Right renal cortex interstitium (tissue), 3 donors: ENCODE data around the gene FBXW10B. TPM values are rescaled to one million over a fixed set of nuclear protein-coding genes. Genes with fewer than 3 reads are reported as not detected.
"Not testable (repeated sequence)": the region's sequence is repeated elsewhere in the genome, so short reads cannot be mapped to it uniquely, and the experiment has no call there.

ENCODE experiments used
- DNase-seq, 3 donors: peaks; one replicate each; pipeline ENCODE4 v3.0.0-alpha.2; 2013; ENCODE audit warnings: low read depth in 3 of 3, low spot score in 2 of 3
- polyA plus RNA-seq, 3 donors: library from polyadenylated mRNA; unstranded; fragments of 120-200 nt; gene quantifications; one replicate each; pipeline ENCODE4 v1.2.1, GENCODE V29; 2013; ENCODE audit not compliant: insufficient read length in 3 of 3

The FBXW10B gene, protein sequence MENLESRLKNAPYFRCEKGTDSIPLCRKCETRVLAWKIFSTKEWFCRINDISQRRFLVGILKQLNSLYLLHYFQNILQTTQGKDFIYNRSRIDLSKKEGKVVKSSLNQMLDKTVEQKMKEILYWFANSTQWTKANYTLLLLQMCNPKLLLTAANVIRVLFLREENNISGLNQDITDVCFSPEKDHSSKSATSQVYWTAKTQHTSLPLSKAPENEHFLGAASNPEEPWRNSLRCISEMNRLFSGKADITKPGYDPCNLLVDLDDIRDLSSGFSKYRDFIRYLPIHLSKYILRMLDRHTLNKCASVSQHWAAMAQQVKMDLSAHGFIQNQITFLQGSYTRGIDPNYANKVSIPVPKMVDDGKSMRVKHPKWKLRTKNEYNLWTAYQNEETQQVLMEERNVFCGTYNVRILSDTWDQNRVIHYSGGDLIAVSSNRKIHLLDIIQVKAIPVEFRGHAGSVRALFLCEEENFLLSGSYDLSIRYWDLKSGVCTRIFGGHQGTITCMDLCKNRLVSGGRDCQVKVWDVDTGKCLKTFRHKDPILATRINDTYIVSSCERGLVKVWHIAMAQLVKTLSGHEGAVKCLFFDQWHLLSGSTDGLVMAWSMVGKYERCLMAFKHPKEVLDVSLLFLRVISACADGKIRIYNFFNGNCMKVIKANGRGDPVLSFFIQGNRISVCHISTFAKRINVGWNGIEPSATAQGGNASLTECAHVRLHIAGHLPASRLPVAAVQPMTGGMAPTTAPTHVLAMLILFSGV
- polyA plus RNA-seq: under 1 TPM; 0.42 to 0.89 (median 0.61) TPM

DNA sequence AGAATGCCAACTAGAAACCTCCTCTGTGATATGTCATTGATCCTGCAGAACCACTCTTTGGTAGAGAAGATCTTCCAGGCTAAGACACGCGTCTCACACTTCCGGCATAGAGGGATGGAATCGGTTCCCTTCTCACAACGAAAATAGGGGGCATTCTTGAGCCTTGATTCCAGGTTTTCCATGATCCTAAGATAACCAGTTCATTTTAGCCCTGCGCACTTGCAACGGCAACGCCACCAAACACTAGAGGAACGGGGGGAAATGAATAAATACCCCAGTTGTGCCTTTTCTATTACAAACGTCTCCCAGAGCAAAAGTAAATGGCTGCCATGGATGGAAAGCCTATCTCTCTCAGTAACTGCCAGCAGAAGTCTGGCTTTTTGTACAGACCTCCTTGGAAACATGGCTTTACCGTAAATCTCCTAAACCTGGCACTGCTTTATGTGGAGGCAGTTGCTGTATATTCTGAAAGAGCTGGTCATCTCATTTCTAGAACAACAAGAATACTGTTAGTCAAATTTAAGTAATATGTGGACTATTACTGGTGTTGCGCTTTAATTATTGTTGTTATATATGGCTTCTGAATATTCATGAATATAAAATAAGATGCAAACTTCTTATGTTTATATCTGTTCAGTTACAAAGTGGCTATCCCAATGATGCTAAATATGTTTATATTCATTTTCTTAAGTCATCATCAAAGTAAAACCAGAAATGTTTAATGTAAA is at the start of gene FBXW10B:
TSS of gene FBXW10B (minus strand) at position 374 of the 728 bp plus-strand sequence. CDS start at position 182, 192 bp downstream.
- DNase-seq: peak in 1 of 3 donors; percentile 1

DNA sequence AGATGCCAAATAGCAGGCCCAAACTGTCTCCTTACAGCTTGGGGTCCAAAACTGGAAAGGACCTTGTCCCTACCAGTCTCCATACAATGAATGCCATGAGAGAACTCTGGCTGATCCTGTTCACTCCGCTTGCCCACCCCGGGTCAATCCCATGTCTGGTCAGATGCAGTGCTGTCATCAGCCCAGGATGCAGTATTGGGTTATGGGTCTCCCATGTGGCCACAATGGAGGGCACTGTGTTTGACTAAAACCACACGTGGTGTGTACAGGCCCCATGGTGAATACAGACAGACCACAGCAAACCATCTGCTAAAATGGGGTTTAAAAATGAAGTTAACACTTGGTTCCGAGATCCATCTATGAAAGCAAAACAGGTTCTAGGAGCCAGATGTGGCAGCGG is 44.2 kb upstream of the FBXW10B start:
- no peak for DNase-seq

DNA sequence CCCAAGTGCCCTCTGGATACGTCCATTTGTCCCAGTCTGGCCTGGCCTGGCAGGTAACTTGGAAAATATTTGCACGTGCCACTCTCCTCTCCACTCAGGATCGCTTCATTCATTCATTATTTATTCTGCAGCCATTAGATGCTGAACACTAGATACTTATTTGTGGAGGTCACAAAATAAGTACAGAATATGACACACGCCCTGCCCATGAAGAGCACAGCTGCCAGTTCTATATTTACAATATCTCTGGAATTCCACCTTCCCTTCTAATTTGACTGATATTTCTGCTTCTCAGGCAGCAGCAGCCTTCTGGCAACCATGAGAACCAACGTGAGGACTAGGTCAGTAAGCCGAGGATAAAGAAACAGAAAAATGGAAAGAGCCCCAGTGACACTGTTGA is 43.7 kb upstream of the FBXW10B start:
- DNase-seq: no peak

DNA sequence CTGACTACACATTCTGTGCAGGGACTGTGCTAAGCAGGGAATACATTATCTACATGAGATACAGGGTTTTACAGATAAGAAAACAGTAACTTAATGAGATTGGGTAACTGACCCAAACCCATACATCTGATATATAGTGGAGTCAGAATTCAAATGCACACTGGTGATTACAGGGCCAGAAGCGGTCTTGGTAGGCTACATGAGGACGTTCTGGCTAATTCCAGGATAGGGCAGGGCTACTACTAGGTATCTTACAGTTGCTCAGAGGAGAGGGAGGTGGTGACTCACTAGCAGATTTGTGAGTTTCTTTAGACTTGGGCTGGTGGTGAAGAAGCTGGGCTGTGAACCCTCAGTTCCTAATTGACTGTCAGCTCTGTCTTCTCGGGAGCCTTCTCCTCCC is 43.2 kb upstream of the FBXW10B start:
- no peak for DNase-seq

DNA sequence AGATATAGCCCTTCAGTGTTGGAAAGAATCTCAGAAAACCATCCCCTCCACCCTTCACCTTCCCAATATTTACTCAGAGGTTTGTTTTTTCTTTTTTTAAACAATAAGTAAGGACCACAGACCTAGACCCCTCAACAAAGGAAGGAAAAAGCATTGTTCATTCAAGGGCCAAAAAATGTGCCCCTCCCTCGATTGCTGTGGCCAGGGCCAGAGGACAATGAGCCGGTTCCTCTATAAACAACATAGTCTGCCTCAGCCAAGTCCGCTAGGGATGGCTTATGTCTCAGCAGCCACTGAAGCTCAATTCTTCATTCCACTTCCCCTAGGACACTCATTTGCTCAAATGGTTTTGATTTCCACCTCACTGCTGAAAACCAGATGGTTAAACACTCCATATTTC is 40.6 kb upstream of the FBXW10B start:
- DNase-seq: no peak

DNA sequence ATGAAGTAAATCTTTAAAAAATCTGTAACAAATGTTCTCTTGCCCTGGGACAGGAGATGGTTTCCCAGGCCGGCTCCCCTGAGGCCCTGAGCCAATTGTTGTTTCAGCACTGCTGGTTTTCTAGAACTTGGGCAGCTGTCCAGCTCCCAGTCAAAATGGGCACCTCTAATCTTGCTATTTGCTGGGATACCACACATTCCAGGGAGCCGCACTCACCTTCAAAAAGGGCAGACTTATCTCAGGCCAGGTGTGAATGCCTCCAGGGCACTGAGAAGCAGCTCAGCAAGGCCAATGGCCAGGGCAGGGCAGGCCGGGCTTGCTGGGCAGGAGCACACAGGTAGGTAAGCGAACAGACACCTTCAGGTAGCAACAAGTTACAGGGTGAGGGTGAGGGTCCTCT is 40.2 kb upstream of the FBXW10B start:
- no peak for DNase-seq

DNA sequence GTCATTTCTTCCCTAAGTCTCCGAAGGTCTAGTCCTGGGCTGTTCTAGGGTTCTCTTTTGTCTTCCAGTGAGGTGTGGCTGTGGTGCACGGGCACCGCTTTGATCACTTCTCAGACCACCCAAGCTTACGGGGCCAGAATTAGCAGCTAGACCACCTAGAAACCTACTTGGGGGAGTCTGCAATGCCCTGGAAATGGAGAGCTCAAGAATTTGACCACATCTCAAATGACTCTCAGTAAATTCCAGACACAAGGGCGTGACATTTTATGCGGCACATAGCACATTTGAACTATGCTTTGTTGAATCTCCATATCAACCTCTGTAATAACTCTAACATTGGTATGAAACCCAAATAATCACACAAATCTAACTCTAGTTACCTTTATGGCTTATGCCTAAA is 39.7 kb upstream of the FBXW10B start:
- no peak for DNase-seq

DNA sequence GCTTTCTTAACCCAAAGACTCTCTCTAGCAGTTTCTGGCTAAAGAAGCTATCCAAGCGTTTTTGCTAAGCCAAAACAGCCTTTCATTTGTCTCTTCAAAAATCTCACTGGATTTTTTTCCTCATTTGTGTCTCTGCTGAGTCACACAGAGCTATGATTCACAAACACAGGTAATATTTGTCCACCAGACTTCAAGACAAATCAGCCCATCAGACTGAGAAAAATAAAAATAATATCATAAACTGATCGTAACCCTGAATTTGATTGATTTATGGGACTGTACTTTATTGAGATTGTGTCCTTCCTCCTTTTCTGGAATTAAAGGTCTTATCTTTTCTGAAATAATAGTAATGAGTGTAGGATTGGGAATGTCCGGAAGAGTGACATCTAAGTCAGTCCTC is 38.8 kb upstream of the FBXW10B start:
- DNase-seq: no peak

DNA sequence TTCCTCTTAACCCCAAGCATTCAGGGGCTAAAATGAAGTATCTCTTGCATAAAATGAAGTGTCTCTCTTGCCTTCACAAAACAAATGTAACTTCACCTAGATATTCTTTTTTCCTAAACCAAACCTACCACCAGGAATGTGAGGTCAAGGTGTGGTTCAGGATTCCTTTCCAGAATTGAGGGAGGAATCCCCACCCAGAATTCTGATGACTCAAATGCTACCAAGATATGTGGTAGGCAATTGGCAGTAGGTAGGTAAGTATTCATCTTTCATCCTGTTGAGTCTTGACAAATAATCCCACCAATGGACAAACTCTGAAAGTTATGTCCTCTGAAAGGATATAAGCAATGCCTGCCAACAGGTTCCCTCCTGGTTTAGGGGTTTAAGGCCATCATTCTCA is 38.4 kb upstream of the FBXW10B start:
- DNase-seq: no peak

DNA sequence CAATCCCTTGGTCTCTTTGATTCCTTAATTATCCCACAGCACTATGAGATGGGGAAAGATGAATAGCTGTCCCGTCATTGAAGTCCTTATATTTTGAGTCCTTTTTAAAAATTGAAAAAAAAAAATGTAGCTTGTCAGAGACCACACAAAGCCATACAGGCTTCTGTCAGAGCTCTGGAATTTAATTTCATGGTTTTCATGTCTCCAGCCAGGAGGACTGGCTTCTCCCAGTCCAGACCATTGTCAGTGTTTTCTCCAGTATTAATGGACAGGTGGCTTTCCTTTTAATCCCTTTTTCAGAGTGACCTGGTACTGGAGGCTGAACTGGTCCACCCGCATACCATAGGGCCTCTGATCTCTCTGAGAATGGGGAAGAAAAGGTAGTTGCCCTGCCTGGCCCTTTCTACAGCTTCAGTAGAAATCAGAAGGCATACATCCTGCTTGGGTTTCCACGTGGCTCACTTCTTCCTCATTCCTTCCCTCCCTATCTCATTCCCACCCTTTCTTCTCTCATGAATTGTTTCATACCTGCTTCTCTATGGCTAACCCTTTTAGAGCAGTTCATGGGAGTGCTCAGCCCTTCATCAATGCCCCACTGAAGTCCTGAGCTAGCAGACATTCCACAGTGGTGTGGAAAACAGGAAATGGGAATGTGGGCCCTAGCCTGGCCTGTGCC is 35.5 kb upstream of the FBXW10B start:
- DNase-seq: no peak

DNA sequence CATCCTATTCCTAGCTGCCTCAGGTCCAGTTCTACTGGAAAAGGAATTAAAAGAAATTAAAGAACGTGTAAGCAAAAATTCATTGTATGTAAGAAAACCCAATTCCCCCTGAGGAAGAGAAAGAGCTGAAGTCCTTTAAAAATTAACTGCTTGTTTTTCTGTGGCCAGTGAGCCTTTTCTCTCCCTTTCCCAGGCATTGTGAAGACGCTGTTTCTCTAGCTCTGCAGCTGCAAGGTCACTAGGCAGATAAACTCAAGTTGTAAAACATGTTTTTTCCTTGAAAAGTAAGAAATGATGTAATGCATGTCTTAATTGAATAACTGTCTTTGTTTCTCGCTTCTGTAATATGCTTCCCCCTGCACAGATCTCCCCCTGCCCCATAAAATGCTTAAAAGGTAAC is 34.9 kb upstream of the FBXW10B start:
- DNase-seq: not testable (repeated sequence)

DNA sequence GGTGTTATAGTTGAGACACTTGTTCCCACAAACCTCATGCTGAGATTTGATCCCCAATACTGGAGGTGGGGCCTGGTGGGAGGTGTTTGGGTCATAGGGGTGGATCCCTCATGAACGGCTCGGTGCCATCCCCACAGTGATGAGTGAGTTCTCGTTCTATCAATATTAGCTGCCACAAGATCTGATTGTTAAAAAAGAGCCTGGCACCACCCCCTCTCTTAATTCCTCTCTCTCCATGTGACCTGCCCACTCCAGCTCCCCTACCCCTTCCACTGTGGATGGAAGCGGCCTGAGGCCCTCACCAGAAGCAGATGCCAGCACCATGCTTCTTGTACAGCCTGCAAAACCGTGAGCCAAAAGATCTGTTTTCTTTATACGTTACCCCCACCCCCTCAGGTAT is 33.5 kb upstream of the FBXW10B start:
- no peak for DNase-seq

DNA sequence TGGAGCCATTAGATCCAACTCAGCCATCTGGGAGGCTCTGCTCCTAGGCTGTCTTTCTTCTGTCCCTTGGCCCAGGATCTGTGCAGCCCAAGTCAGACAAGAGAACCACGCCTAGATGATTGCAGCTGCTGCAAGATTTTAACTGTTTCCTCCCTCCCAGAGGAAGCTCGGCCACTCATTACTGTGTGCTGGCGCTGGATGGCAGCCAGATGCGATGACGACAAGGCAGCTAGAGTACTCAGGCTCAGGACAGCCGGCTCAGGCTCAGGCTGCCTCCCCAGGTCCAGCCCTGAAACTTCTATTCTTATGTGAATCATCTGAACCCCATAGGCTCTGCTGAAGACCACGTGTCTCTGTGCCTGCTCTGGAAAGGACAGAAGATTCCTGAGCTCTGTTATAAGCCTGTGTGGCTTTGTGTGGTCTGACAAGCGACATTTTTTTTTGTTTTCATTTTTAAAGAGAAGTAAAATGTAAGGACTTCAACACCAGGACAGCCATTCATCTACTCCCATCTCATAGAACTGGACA is 32.1 kb upstream of the FBXW10B start:
- peak; percentile 76 to 86 (median 83) for DNase-seq

DNA sequence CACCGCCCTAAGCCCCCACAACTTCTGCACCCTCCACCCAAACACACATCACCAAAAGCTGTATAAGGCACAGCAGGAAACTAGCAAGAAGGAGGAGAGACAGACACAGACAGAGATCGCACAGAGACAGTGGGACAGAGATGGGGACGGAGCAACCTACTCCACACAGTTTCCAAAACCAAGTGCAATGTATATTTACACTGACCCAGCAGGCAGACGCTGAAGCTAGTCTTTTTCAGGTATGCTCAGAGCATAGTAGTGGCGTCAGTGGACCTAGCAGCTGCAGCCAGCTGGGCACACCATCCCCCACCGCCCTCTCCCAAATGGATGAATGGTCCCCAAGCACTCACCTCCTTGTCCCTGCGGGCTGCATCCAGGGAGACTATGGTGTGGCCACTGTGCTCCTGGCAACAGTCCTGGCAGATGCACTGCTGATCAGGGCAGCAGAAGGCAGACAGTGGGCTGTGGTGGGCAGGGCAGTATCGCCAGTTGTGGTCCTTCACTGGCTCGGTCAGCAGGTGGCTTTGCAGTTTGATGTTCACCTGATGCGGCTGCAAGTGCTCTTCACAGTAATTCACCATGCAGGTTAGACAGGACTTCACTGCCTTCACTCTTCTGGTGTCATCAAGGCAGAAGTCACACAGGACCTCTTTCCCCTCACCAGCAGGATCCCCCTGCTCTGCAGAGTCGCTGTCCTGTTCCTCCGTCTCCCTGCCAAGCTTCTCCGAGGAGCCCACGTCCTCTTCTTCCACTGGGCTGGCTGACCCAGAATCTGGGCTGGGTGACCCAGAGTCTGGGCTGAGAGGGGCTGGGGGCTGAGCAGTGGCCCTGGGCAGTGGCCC is 31.5 kb upstream of the FBXW10B start:
- DNase-seq: no peak

DNA sequence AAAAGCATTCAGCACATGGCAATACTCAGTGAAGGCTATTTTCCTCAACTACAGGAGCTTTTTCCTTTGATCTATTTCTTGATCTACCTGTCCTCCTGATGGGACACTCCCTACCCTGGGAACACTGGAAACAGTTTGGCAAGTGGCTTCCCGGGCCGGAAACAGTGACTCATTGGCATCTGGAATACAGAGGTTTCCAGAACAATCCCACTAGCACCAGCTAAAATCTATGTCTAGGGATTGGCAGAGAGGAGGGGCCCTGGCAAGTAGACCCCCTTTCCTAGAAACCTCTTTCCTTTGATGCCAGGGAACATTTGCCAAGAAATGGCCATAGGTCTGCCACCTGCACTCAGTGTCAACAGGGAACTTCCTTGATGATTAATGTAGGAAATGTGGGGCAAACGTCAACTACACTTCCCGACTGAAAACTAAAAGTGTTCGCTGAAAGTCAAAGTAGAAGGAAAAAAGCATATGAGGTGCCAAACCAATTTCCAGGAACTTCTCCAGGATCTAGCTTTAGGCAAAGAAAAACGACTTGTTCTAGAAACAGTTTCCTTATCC is 30.4 kb upstream of the FBXW10B start:
- no peak for DNase-seq

DNA sequence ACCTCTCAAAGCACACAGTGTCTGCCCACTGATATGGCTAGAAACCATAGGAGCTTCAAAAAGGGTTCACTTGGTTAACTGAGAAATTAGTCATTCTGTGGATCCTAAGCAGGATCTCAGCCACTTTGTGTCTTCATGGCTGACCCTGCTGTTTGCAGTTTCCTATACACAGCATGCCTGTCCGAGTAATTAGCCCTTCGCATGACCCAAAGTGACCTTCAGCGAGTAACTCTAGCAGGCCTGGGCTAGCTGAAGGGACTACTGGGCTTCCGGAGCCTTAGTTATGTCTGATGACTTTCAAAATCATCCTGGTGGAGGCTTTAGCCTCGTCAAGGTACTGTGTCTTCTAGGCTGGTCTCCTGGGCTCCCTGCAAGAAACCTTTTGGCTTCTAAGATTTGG is 28.9 kb upstream of the FBXW10B start:
- DNase-seq: no peak

DNA sequence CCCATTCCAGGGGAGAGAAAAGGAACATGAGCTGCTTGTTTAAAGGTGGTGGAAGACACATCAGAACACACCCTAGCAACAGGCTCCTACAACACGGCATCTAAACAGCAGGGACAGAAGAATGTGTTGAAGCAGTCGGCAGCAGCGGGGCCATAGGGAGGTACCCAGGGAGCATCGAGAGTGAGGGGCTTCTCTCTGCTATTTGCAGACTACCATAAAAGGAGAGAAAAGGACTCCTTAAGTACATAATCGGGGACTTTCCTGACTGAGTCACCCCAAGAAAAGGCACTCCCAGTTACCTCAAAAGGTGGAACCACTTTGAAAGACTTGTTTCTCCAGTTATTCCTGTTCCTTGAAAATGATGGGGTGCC is 26.4 kb upstream of the FBXW10B start:
- peak in 1 of 3 donors; percentile 47 for DNase-seq

DNA sequence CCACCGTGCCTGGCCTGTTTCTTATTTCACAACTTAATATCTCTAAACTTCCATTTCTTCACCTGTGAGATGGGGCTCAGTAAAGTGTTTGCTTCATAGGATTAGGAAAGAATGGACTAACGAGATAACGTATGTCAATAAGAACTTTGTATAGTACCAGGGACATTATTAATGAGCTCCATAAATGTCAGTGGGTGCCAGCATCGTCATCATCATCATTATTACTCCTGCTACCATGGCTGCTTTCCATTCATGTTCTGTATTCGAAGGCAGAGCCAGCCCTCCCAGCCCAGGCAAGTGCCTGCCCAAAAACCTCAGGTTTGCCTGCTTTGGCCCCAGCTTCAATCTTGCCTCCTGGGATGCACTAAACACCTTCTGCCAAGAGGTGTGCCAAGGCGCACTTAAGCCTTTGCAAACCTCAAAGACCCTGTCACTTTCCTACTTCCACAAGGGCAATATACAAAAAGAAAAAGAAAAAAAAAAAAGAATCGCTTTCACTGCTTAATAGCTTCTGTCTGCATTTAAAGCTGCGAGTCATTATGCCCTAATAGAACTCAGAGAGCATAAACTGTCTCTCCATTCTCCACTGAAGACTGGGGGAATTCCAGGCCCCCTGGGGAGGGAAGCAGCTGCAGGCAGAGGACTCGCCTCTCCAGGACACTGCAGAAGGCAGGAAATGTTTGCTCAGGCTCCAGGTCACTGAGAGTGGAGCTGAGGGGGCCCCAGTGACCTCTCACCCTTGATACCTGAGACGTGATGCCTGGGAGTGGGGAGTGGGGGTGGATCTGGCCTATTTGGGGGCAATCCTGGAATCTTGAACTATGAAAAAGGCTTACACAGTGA is 25.8 kb upstream of the FBXW10B start:
- not testable (repeated sequence) for DNase-seq
